GM12874 (cell line): Measurements from ENCODE around the gene ALS2CL.

ENCODE experiments used
- TF ChIP-seq, protein P1 (sequence below): IDR thresholded peaks from 2 replicates; pipeline ENCODE4 v1.5.1; 2011; ENCODE audit warnings: low read depth, mild to moderate bottlenecking, control low read depth, low read length, moderate library complexity; ENCODE audit not compliant: insufficient read depth

Gene ALS2CL

DNA sequence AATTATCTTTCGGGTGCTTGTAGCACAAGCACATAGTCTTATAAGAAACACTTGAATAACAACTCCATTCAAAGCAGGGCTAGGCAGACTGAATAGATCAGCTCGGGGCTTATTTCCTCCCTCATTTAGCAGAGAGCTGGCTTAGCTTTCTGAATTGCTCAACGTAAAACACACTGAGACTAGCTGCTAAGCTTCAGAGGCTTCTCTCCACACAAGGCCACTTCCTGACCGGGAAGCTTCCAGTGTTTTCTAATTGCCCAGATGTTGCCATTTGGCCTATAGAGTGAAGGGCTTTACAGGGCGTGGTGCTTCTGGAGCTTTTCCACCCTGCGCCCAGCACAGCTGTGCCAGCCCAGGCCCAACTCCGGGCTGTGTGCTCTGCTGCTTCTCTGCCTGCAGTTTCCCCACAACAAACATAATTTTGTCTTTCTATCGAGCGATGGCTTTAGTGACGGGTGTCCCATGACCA, 64.5 kb downstream of the ALS2CL start:
- TF ChIP-seq, protein P1, sequence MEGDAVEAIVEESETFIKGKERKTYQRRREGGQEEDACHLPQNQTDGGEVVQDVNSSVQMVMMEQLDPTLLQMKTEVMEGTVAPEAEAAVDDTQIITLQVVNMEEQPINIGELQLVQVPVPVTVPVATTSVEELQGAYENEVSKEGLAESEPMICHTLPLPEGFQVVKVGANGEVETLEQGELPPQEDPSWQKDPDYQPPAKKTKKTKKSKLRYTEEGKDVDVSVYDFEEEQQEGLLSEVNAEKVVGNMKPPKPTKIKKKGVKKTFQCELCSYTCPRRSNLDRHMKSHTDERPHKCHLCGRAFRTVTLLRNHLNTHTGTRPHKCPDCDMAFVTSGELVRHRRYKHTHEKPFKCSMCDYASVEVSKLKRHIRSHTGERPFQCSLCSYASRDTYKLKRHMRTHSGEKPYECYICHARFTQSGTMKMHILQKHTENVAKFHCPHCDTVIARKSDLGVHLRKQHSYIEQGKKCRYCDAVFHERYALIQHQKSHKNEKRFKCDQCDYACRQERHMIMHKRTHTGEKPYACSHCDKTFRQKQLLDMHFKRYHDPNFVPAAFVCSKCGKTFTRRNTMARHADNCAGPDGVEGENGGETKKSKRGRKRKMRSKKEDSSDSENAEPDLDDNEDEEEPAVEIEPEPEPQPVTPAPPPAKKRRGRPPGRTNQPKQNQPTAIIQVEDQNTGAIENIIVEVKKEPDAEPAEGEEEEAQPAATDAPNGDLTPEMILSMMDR, result no peak

GRCh38 chr3:46627078-46627477, 66.4 kb downstream of the ALS2CL start:
- TF ChIP-seq, protein P1, result no peak

DNA sequence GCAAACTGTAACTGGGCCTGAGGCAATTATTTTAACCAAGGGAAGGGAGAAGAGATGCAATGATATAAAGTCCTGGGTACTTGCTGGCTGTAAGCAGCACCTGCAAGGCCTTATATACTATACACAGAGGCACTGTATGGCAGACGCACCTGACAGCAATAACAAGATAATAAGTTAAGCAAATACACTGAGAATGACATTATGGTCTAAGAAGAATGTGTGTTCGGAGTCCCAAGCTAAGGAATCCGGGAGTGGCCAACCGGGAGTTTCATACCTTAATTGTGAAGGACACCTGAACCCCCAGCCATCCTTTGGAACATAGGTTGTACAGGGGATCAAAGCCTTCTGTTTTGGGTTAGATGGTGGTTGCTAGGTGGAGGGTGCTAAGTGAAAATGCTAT, 67.4 kb downstream of the ALS2CL start:
- TF ChIP-seq, protein P1, result no peak

DNA sequence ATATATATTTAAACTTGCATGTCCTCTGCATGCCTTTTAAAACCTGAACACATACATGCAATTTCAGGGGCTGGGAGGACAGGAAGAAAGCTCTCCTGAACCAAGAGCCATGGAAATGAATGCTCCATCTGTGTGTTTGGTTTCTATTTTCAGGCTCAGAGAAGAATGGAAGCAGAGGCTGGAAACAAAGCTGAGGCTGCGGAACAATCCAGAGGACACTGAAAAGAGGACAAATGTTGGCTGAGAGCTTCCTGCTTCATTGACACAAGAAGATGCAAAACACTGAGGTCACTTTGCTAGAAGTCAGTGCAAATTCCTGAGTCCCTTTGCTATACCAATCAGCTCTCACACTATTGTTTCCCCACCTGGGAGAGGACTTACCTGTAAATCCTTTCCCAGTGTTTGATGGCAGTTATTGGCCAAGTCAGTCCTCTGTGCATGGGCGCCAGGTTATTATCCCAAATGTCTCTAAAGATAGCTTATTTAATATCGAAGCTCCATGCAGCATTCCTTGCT, 68.4 kb downstream of the ALS2CL start:
- TF ChIP-seq, protein P1, result no peak

DNA sequence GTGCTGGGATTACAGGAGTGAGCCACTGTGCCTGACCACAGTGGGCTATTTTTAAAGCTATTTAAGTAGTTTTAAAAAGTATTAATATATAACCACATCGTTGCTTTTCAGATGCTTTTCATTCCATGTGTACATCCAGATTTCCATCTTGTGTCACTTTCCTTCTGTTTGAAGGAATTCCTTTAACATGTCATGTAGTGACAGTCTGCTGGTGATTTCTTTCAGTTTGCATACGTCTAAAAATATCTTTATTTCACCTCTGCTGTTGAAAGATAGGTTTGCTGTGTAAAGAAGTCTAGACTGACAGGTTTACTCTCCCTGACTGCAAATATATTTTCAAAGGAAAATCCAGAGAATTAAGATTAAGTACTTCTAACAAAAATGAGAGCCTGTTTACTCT, 68.9 kb downstream of the ALS2CL start:
- TF ChIP-seq, protein P1, result no peak

GRCh38 chr3:46619845-46620778, 73.4 kb downstream of the ALS2CL start:
- TF ChIP-seq, protein P1, result no peak
